H1 (cell line): ENCODE results near the gene PPP1R10.

Experiments used
- CBX5 ChIP-seq: fragments of 300-800, 300-1000 bp; sonication (generic); IDR thresholded peaks from 2 replicates; pipeline ENCODE4 v1.7.1; 2016; ENCODE audit warnings: antibody characterized with exemption, low read length, low read depth
- CHD7 ChIP-seq: fragments of 300-600 bp; sonication (generic); IDR thresholded peaks from 2 replicates; pipeline ENCODE4 v1.7.1; 2012; ENCODE audit warnings: low read length, moderate library complexity, mild to moderate bottlenecking, inconsistent platforms; ENCODE audit not compliant: insufficient replicate concordance
- CREB1 ChIP-seq: IDR thresholded peaks from 2 replicates; pipeline ENCODE4 v1.6.1; 2012; ENCODE audit warnings: inconsistent platforms
- CTCF ChIP-seq, 3 experiments: IDR thresholded peaks; 1 replicate in 2 of 3; 2 replicates in 1 of 3; pipeline versions ENCODE4 v1.5.1 to v1.6.1; 2011; ENCODE audit warnings: low read length in 3 of 3, mild to moderate bottlenecking in 3 of 3, inconsistent platforms in 2 of 3, low read depth in 1 of 3, moderate library complexity in 1 of 3; ENCODE audit not compliant: insufficient read depth in 1 of 3; ENCODE audit errors: control extremely low read depth in 1 of 3
- EGR1 ChIP-seq: IDR thresholded peaks from 2 replicates; pipeline ENCODE4 v1.6.1; 2011; ENCODE audit warnings: low read depth, low read length, borderline replicate concordance
- EP300 ChIP-seq, 2 experiments: IDR thresholded peaks; 1 replicate in 1 of 2; 2 replicates in 1 of 2; pipeline ENCODE4 v1.6.1; 2011 to 2012; ENCODE audit warnings: low read depth in 2 of 2, low read length in 2 of 2, mild to moderate bottlenecking in 2 of 2, borderline replicate concordance in 1 of 2, inconsistent platforms in 1 of 2, moderate library complexity in 1 of 2
- POLR2A ChIP-seq, 2 experiments: IDR thresholded peaks; 1 replicate in 1 of 2; 2 replicates in 1 of 2; pipeline ENCODE4 v1.6.1; 2011; ENCODE audit warnings: low read depth in 2 of 2, low read length in 2 of 2, mild to moderate bottlenecking in 2 of 2; ENCODE audit errors: control extremely low read depth in 1 of 2
- RNF2 ChIP-seq: fragments of 200-900, 300-1000 bp; sonication (generic); IDR thresholded peaks from 2 replicates; pipeline ENCODE4 v1.7.1; 2016; ENCODE audit warnings: borderline replicate concordance, low read depth, mild to moderate bottlenecking, antibody characterized with exemption, low read length; ENCODE audit not compliant: poor library complexity, severe bottlenecking; ENCODE audit errors: missing control alignments
- ZNF274 ChIP-seq: IDR thresholded peaks from 2 replicates; pipeline ENCODE4 v1.7.0; 2012; ENCODE audit warnings: low read length, borderline replicate concordance; ENCODE audit errors: extremely low read depth

GRCh38 chr6:30571075-30571761 is 45.8 kb downstream of the PPP1R10 start, which contains the start of gene ABCF1:
- TF ChIP-seq POLR2A (IDR thresholded peaks at IDR 0.05; ENCODE audit: control extremely low read depth in 1 of 2, low read depth in 2 of 2, low read length in 2 of 2) (peak in 1 of 2 experiments; percentile 94; a peak in 2 of 3 replicates), CHD7 (no peak), CTCF (IDR thresholded peaks at IDR 0.05; ENCODE audit: control extremely low read depth in 1 of 3, insufficient read depth in 1 of 3, low read depth in 1 of 3, low read length in 3 of 3) (no peak), EP300 (IDR thresholded peaks at IDR 0.05; ENCODE audit: borderline replicate concordance in 1 of 2, low read depth in 2 of 2, low read length in 2 of 2) (no peak), CREB1 (peak; percentile 96), ZNF274 (no peak), CBX5 (no peak), EGR1 (peak; percentile 60; the same call in 1 of the 2 replicates), RNF2 (no peak)
